GM12873 (cell line): ENCODE data around the gene KIF3A.

Experiments
- CTCF ChIP-seq: IDR thresholded peaks from 2 replicates; pipeline ENCODE4 v1.5.1; 2012; ENCODE audit warnings: low read depth, mild to moderate bottlenecking, moderate library complexity, low read length, control low read depth; ENCODE audit not compliant: insufficient read depth; ENCODE audit errors: missing control alignments

KIF3A gene

GRCh38 chr5:132684491-132684890 lies 52.9 kb downstream of the KIF3A start:
- TF ChIP-seq CTCF, result no peak

- no peak for TF ChIP-seq CTCF
These were observed 55.4 kb downstream of the KIF3A start for GRCh38 chr5:132681983-132682382.

- no peak for TF ChIP-seq CTCF
These were observed 55.9 kb downstream of the KIF3A start for GRCh38 chr5:132681476-132681831.

- TF ChIP-seq CTCF, result no peak
These were observed 56.4 kb downstream of the KIF3A start for GRCh38 chr5:132680780-132681475.

GRCh38 chr5:132679717-132680380 lies 57.5 kb downstream of the KIF3A start:
- TF ChIP-seq CTCF, result no peak

- TF ChIP-seq CTCF, result no peak
These were observed 58.2 kb downstream of the KIF3A start for GRCh38 chr5:132679166-132679565.

- TF ChIP-seq CTCF, result no peak
These were observed 58.6 kb downstream of the KIF3A start for GRCh38 chr5:132678735-132679134.
